EL (cell line): Measurements from ENCODE around the gene HACE1.

Experiments
- DNase-seq: peaks from one replicate; pipeline ENCODE4 v3.0.0-alpha.2; 2016

The HACE1 gene

DNA sequence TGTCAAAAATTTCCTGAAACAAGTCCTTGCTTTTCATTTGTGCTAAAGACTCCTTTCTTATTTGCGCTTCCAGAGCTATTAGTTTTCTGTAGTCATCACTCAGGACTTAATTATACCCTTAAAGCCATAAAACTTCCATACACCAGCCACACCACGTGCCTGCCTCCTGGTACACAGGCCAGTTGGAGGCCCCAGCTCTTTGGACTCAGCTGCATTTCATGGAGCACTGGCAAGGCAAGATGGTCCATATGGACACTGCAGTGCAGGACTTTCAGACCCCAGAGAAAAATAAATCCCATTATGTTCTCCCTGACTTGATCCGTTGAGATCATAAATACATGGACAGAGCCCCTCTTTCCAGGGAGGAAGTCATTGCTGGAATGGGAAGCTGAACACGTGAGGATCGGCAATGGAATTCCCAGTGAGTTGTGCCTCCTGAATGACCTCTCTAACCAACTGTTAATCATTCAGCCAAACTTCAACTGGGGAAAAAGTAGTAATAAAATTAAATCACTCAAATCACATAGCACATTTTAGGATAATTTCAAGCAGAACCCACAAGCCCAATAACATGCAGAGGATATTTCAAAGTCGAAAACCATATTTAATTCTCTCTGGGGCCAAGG lies 173.1 kb downstream of the HACE1 start:
- DNase-seq = no peak

DNA sequence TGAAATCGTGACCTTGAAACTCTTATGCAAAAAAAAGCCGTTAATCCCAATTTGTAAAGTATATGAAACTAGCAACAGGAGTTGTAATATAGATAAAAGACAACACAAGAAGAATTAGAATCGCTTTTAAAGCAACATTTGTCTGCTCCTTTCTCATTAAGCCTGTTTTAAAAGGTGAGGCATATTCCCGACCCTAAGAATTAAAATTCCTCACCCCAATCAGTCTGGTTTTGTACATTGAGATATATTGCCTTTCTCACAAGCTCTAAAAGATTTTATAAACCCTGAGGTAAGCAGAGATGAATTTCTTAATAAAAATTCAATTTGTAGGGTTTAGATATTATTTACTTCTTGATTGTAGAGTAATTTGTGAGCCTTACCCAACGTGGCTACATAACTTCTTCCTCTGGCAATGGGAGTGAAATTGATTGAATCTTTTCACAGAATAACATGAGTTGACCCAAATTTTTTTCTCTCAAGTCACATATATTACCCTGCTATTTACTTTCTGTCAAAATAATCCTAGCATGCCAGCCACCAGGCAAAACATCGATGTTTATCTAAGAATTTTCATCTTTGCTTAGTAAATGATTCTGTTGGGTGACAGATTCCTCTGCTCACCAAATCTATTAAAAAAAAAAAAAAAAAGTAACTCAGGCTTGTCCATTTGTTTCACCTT lies 173.7 kb downstream of the HACE1 start:
- no peak for DNase-seq

DNA sequence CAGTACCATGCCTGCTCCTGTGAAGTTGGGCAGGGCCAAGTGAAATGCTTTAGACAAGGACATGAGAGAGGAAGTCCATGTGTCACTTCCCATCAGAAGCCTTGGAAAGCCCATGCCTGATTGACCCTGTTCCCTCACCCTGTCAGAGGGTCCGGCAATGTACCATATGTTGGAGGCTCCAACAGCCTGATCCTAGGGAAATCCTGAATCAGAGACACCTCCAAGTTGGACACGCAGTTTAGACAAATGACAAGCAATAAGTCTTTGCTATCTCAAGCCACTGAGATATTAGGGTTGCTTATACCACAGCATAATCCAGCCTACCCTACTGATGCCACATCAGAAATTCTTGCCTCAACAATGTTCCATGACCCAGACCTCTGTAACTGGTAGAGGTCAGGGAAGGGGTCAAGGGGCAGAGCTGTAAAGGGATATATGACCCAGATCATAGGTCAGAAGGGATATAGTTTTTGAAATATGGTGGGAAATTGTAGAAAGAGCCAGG lies 174.8 kb downstream of the HACE1 start:
- DNase-seq = no peak

DNA sequence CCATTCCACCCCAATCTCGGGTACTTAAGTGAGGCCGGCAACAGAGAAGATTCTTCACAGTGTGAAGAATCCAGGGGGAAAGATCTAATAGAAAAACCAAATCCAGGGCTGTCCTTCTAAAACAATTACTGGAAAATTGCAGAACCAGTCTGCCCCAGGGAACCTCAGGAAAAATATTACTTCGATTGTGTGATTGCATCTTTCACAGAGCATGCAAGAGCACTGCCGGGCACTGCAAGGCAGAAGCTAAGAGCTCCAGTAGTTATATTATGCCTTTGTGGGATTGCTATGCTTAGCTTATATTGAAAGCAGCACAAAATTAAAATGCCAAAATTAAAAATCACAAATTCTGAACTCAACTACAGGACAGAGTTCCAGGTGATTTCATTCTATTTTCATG lies 175.9 kb downstream of the HACE1 start:
- no peak for DNase-seq

DNA sequence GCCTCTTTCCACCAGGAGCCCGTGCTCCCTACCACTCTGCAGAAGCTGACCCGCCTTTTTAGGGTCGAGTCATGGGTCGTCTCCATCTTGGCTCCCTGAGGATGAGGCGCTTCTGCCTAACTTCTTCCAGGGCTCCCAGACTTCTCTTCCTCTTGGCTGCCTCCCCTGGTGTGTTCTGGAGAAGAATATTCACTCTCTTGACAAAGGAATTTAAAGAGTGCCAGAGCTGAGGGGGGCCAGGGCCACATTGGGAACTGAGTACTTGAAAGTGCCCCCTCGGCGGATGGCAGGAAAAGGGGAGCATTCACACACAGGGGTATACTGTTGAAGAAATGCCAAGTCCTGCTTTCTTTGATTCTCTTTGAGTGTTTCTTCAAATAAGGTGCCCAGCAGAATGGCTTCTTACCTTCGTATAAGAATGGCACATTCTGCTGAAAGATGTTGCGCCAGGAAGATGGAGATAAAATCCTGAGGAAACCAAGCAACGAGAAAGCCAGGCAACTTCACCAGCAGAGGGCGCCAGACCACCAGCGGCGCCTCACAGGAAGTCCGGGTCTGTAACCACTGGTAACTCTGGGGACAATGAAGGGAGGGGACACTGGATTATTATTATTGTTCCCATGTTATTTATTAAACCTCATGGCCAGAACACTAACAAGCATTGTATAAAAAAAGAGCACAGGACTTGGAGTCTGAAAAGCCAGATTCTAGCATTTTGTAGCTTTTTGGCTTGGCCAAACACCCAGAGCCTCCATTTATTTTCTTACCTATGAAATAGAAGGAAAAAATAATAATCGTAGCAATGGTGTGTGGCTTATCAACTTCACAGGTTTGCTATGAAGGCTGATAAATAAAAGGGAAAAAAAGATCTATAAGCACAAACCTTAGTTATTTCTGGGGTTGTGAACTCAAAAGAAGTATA lies 176.7 kb downstream of the HACE1 start:
- peak; percentile 62 for DNase-seq

DNA sequence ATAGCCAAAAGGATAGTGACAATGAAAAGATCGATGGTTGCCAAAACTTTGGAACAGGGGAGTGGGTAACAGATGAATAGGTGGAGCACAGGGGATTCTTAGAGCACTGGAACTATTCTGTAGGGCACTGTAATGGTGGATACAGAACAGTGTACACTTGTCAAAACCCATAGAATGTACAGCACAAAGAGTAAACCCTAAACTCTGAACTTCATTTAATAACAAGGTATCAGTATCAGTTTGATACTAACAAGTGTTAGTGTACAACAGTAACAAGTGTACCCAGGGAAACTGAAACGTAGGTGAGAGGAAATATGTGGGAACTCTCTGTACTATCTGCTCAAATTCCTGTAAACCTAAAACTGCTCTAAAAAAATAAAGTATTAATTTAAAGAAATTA lies 179.2 kb downstream of the HACE1 start:
- DNase-seq = no peak

DNA sequence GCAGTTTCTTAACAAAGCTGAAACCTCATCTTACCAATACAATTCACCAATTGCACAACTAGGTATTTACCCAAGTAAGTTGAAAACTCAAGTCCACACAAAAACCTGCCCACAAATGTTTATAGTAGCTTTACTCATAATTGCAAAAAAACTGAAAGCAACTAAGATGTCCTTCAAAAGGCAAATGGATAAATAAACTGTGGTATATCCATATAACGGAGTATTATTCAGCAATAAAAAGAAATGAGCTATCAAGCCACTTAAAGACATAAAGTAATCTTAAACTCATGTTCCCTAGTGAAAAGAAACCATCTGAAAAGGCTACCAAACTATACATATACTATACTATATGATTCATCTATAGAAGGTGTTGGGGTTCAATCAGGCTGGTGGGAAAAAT lies 179.7 kb downstream of the HACE1 start:
- DNase-seq = no peak
